Measurements from ENCODE around the gene CKAP2L. TPM values are rescaled to one million over a fixed set of nuclear protein-coding genes. Genes with fewer than 3 reads are reported as not detected.

CKAP2L gene
- total RNA-seq, 4 donors from 2014 or later, result 0.07 to 0.16 TPM; not detected in 2

DNA sequence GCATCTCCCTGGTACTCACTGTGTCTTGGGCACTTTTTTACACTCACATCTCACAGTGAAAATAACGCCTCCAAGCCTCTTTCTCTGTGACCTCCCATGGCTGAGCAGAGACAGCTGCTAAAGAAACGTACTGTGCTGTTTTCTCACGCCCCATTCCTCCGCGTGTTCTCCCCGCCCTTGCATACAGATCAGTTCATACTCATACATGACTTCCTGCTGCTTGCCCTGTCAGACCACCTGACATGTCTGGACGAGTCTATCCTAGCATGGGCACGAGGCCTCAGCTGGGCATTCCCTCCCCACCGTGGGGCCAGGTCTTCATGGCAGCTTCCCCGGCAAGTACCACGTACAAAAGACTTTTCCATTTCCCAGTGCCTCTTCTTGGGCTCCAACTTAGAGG lies 41.1 kb upstream of the CKAP2L start:
- Histone ChIP-seq H3K4me3 (no peak overlapping the region), H3K9me3 (no peaks in the 10 kb centered on the region), H3K36me3 (no peaks in the 10 kb centered on the region), H3K4me1 (no peaks in the 10 kb centered on the region), H3K27me3 (no peaks in the 10 kb centered on the region), H3K27ac (no peak overlapping the region)
- in situ Hi-C loops (cut with MboI; ENCODE audit: low sequenced_read_pairs in 4 of 4), result no loop called here
- intact Hi-C loops (cut with DNase I; ENCODE audit: low total_unique reads), result no loop called here
- DNase-seq (no peak), ATAC-seq (no peak)
- TF ChIP-seq CTCF (IDR thresholded peaks at IDR 0.05 in 4 of 5, conservative IDR thresholded peaks at IDR 0.05 in 1 of 5) (no peak), POLR2A (IDR thresholded peaks at IDR 0.05) (no peak)

GRCh38 chr2:112803691-112804521 lies 39.5 kb upstream of the CKAP2L start:
- no peaks in the 10 kb centered on the region for H3K4me1 ChIP-seq
- H3K27ac ChIP-seq, result no peak overlapping the region
- intact Hi-C loops (cut with DNase I; ENCODE audit: low total_unique reads) (no loop called here), in situ Hi-C loops (cut with MboI; ENCODE audit: low sequenced_read_pairs in 4 of 4) (no loop called here)
- H3K4me3 ChIP-seq, result no peak overlapping the region
- H3K27me3 ChIP-seq, result no peaks in the 10 kb centered on the region
- no peaks in the 10 kb centered on the region for H3K9me3 ChIP-seq
- ATAC-seq (no peak), DNase-seq (no peak)
- no peaks in the 10 kb centered on the region for H3K36me3 ChIP-seq
- no peak for TF ChIP-seq POLR2A (IDR thresholded peaks at IDR 0.05)

DNA sequence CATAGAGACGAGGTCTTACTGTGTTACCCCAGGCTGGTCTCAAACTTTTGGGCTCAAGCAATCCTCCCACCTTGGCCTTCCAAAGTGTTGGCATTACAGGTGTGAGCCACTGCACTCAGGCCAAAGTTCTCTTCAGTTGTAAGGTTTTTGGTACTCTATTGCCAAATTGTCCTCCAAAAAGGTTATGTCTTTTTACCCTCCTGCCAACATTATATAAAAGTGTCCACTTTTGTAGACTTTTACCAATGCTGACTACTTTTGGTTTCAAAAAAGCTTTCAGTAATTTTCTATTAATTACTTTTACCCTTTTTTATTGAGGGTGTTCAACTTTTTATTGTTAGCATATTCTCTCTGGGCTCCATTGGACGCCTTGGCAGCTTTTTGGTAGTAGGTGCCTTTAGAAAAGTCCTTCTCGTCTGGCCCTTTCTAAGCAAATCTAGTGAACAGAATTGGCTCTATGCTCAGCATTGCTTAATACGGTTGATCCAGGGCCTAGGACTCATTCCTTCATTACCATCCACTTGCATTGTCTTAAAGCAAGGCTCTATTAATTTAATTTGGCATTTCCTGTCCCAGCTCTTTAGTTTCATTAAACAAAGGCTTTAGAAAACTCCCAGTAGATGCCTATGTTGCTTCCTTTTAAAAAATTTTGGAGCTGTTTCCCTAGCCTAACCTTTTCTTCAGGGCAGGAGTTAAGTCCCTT lies 36.6 kb upstream of the CKAP2L start:
- Histone ChIP-seq H3K36me3 (no peaks in the 10 kb centered on the region), H3K27ac (no peak overlapping the region), H3K27me3 (no peaks in the 10 kb centered on the region), H3K4me3 (no peak overlapping the region), H3K9me3 (no peaks in the 10 kb centered on the region), H3K4me1 (no peaks in the 10 kb centered on the region)
- TF ChIP-seq POLR2A (IDR thresholded peaks at IDR 0.05), result no peak
- no peak for TF ChIP-seq CTCF (IDR thresholded peaks at IDR 0.05 in 4 of 5, conservative IDR thresholded peaks at IDR 0.05 in 1 of 5)
- ATAC-seq (no peak), DNase-seq (no peak)
- intact Hi-C loops (cut with DNase I; ENCODE audit: low total_unique reads) (no loop called here), in situ Hi-C loops (cut with MboI; ENCODE audit: low sequenced_read_pairs in 4 of 4) (no loop called here)

DNA sequence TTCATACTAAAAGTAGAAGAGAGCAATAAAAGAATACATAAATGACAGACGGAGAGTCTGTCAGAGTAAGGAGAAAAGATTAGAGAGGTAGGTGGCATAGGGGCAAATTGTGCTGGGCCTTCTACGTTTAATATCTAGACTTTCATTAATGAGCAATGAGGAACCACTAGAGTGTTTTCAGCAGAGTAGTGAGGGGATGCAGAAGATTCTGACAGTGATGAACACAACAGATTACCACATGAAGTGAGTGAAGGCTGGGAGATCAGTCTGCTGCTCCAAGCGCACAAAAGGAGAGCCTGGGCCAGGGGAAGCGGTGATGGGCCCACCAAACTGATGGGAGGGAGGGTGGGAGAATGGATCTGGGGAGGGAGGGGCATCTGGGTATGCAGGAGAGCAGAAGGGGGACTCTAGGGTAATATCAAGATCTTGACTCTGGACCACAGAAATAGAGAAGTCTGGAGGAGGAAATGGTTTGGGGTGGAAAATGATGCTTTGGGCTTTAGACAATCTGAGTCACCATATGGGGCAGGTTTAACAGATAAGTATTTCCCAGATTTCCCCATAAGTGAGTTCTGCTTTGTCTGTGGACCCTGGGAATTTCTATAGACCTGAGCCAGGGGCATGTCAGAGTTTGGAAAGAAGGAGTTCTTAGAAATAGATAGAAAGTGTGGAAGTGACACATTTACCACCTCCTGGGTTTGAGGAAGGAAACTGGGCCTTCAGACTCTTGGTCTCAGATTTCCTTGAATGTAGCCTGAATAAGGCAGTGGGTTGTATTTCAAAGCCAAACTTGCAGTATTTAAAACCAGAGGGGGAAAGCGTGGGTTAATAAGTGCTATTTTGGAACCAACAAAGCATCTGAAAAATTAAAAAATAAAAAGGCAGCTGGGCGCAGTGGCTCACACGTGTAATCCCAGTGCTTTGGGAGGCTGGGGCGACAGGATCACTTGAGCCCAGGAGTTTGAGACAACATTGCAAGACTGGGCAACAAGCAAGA lies 34.9 kb upstream of the CKAP2L start:
- Histone ChIP-seq H3K36me3 (no peaks in the 10 kb centered on the region), H3K9me3 (no peaks in the 10 kb centered on the region), H3K27ac (no peak overlapping the region), H3K4me3 (no peak overlapping the region), H3K4me1 (no peaks in the 10 kb centered on the region), H3K27me3 (no peaks in the 10 kb centered on the region)
- TF ChIP-seq CTCF (IDR thresholded peaks at IDR 0.05 in 4 of 5, conservative IDR thresholded peaks at IDR 0.05 in 1 of 5) (no peak), POLR2A (IDR thresholded peaks at IDR 0.05) (no peak)
- in situ Hi-C loops (cut with MboI; ENCODE audit: low sequenced_read_pairs in 4 of 4), result no loop called here
- DNase-seq (no peak), ATAC-seq (no peak)
- intact Hi-C loops (cut with DNase I; ENCODE audit: low total_unique reads), result no loop called here
